SK-N-SH treated with all-trans-retinoic acid at 6 μM for 48 hours (cell line): ENCODE data around the gene LARP4B.

Experiments
- ATAC-seq: fragments of 200-7000 bp; cut with Tn5 transposase; 3 replicates; pipeline ENCODE4 v1.9.1; 2020; ENCODE audit warnings: mild to moderate bottlenecking, moderate library complexity
- ARNTL ChIP-seq: fragments of 450-650 bp; formaldehyde crosslinking; IDR thresholded peaks from 2 replicates; pipeline ENCODE4 v1.5.0; 2020; ENCODE audit warnings: low read depth, mild to moderate bottlenecking, moderate library complexity, borderline replicate concordance
- BACH2 ChIP-seq: fragments of 250-450 bp; sonication (Bioruptor Pico); IDR thresholded peaks from 2 replicates; pipeline ENCODE4 v1.9.0; 2021; ENCODE audit warnings: mild to moderate bottlenecking, borderline replicate concordance
- CSDC2 ChIP-seq: fragments of 250-450 bp; sonication (Bioruptor Pico); IDR thresholded peaks from 2 replicates; pipeline ENCODE4 v1.5.0; 2020; ENCODE audit warnings: mild to moderate bottlenecking, moderate library complexity
- GLIS3 ChIP-seq: fragments of 250-450 bp; sonication (Bioruptor Pico); IDR thresholded peaks from 2 replicates; pipeline ENCODE4 v1.5.0; 2020; ENCODE audit warnings: mild to moderate bottlenecking, moderate library complexity
- OSR1 ChIP-seq: fragments of 250-450 bp; sonication (Bioruptor Pico); IDR thresholded peaks from 2 replicates; pipeline ENCODE4 v1.8.0; 2022; ENCODE audit warnings: moderate library complexity, mild to moderate bottlenecking, inconsistent platforms
- PPARA ChIP-seq: fragments of 250-450 bp; sonication (Bioruptor Pico); IDR thresholded peaks from 2 replicates; pipeline ENCODE4 v1.5.0; 2020; ENCODE audit warnings: mild to moderate bottlenecking, borderline replicate concordance
- SNAI2 ChIP-seq: fragments of 250-450 bp; sonication (Bioruptor Pico); IDR thresholded peaks from 2 replicates; pipeline ENCODE4 v1.5.0; 2020; ENCODE audit warnings: mild to moderate bottlenecking, moderate library complexity
- TCF4 ChIP-seq: fragments of 250-450 bp; sonication (Bioruptor Pico); IDR thresholded peaks from 2 replicates; pipeline ENCODE4 v1.8.0; 2021; ENCODE audit warnings: mild to moderate bottlenecking, moderate library complexity, borderline replicate concordance
- TOX ChIP-seq: fragments of 250-450 bp; sonication (Bioruptor Pico); IDR thresholded peaks from 2 replicates; pipeline ENCODE4 v1.8.0; 2021; ENCODE audit warnings: mild to moderate bottlenecking, moderate library complexity, borderline replicate concordance
- ZC3H10 ChIP-seq: fragments of 250-450 bp; sonication (Bioruptor Pico); IDR thresholded peaks from 2 replicates; pipeline ENCODE4 v1.5.1; 2021; ENCODE audit warnings: mild to moderate bottlenecking, moderate library complexity
- ZNF565 ChIP-seq: fragments of 450-650 bp; formaldehyde crosslinking; conservative IDR thresholded peaks from 2 replicates; pipeline ENCODE4 v1.5.0; 2020; ENCODE audit warnings: low read depth, mild to moderate bottlenecking, moderate library complexity
- ZNF70 ChIP-seq: fragments of 450-650 bp; formaldehyde crosslinking; IDR thresholded peaks from 2 replicates; pipeline ENCODE4 v1.5.0; 2020; ENCODE audit warnings: mild to moderate bottlenecking, moderate library complexity
- ZNF8 ChIP-seq: fragments of 450-650 bp; formaldehyde crosslinking; IDR thresholded peaks from 2 replicates; pipeline ENCODE4 v1.5.0; 2020; ENCODE audit warnings: mild to moderate bottlenecking, moderate library complexity
- TF ChIP-seq, protein P1 (sequence below): fragments of 250-450 bp; sonication (Bioruptor Pico); IDR thresholded peaks from 2 replicates; pipeline ENCODE4 v1.5.1; 2020; ENCODE audit warnings: low read depth, mild to moderate bottlenecking, moderate library complexity
- TF ChIP-seq, protein P2 (sequence below): fragments of 250-450 bp; sonication (Bioruptor Pico); IDR thresholded peaks from 2 replicates; pipeline ENCODE4 v1.8.0; 2020; ENCODE audit warnings: mild to moderate bottlenecking, moderate library complexity, borderline replicate concordance
- TF ChIP-seq, protein P3 (sequence below): fragments of 250-450 bp; sonication (Bioruptor Pico); IDR thresholded peaks from 2 replicates; pipeline ENCODE4 v1.5.1; 2021; ENCODE audit warnings: mild to moderate bottlenecking, moderate library complexity
- TF ChIP-seq, protein P4 (sequence below): fragments of 250-450 bp; sonication (Bioruptor Pico); IDR thresholded peaks from 2 replicates; pipeline ENCODE4 v1.8.0; 2021; ENCODE audit warnings: low read depth, mild to moderate bottlenecking, moderate library complexity, borderline replicate concordance
- TF ChIP-seq, protein P5 (sequence below): fragments of 250-450 bp; sonication (Bioruptor Pico); IDR thresholded peaks from 2 replicates; pipeline ENCODE4 v1.5.0; 2020; ENCODE audit warnings: mild to moderate bottlenecking, moderate library complexity

Gene LARP4B

DNA sequence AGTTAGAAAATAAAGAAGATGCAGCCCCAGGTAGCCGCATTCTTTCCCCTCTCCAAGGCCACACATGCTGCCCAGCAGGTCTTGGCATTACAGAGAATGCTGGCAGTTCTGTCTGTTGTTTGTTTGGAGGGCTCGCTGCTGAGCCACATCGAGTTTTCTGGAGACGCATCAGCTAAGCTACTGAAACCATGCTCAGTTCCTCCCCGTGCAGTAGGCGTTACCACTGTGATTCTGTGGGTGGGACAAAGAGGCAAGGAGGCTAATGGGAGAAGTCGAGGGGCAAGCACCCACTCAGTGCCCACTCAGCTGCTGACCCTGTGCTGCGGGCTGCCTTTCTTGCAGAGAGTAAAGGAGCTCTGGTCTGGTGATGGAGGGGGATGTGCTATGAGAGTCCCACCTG, 41.3 kb upstream of the LARP4B start:
- no peak for ATAC-seq
- no peak for TF ChIP-seq OSR1
- TF ChIP-seq ZC3H10 (CRISPR knock-in tag) = no peak
- no peak for TF ChIP-seq CSDC2 (CRISPR knock-in tag)
- TF ChIP-seq, protein P1, sequence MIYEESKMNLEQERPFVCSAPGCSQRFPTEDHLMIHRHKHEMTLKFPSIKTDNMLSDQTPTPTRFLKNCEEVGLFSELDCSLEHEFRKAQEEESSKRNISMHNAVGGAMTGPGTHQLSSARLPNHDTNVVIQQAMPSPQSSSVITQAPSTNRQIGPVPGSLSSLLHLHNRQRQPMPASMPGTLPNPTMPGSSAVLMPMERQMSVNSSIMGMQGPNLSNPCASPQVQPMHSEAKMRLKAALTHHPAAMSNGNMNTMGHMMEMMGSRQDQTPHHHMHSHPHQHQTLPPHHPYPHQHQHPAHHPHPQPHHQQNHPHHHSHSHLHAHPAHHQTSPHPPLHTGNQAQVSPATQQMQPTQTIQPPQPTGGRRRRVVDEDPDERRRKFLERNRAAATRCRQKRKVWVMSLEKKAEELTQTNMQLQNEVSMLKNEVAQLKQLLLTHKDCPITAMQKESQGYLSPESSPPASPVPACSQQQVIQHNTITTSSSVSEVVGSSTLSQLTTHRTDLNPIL = no peak
- TF ChIP-seq SNAI2 (CRISPR knock-in tag) = no peak
- TF ChIP-seq ZNF70 (CRISPR knock-in tag) = no peak
- TF ChIP-seq, protein P2, sequence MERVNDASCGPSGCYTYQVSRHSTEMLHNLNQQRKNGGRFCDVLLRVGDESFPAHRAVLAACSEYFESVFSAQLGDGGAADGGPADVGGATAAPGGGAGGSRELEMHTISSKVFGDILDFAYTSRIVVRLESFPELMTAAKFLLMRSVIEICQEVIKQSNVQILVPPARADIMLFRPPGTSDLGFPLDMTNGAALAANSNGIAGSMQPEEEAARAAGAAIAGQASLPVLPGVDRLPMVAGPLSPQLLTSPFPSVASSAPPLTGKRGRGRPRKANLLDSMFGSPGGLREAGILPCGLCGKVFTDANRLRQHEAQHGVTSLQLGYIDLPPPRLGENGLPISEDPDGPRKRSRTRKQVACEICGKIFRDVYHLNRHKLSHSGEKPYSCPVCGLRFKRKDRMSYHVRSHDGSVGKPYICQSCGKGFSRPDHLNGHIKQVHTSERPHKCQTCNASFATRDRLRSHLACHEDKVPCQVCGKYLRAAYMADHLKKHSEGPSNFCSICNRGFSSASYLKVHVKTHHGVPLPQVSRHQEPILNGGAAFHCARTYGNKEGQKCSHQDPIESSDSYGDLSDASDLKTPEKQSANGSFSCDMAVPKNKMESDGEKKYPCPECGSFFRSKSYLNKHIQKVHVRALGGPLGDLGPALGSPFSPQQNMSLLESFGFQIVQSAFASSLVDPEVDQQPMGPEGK (CRISPR knock-in tag) = no peak
- TF ChIP-seq, protein P3, sequence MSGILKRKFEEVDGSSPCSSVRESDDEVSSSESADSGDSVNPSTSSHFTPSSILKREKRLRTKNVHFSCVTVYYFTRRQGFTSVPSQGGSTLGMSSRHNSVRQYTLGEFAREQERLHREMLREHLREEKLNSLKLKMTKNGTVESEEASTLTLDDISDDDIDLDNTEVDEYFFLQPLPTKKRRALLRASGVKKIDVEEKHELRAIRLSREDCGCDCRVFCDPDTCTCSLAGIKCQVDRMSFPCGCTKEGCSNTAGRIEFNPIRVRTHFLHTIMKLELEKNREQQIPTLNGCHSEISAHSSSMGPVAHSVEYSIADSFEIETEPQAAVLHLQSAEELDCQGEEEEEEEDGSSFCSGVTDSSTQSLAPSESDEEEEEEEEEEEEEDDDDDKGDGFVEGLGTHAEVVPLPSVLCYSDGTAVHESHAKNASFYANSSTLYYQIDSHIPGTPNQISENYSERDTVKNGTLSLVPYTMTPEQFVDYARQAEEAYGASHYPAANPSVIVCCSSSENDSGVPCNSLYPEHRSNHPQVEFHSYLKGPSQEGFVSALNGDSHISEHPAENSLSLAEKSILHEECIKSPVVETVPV (CRISPR knock-in tag) = no peak
- TF ChIP-seq, protein P4, sequence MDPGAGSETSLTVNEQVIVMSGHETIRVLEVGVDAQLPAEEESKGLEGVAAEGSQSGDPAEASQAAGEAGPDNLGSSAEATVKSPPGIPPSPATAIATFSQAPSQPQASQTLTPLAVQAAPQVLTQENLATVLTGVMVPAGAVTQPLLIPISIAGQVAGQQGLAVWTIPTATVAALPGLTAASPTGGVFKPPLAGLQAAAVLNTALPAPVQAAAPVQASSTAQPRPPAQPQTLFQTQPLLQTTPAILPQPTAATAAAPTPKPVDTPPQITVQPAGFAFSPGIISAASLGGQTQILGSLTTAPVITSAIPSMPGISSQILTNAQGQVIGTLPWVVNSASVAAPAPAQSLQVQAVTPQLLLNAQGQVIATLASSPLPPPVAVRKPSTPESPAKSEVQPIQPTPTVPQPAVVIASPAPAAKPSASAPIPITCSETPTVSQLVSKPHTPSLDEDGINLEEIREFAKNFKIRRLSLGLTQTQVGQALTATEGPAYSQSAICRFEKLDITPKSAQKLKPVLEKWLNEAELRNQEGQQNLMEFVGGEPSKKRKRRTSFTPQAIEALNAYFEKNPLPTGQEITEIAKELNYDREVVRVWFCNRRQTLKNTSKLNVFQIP = no peak
- TF ChIP-seq PPARA (CRISPR knock-in tag) = no peak
- no peak for TF ChIP-seq ZNF8 (CRISPR knock-in tag)
- no peak for TF ChIP-seq GLIS3
- TF ChIP-seq TCF4 (CRISPR knock-in tag) = no peak
- TF ChIP-seq ARNTL (CRISPR knock-in tag) = no peak
- TF ChIP-seq ZNF565 = no peak
- no peak for TF ChIP-seq BACH2 (CRISPR knock-in tag)
- TF ChIP-seq, protein P5, sequence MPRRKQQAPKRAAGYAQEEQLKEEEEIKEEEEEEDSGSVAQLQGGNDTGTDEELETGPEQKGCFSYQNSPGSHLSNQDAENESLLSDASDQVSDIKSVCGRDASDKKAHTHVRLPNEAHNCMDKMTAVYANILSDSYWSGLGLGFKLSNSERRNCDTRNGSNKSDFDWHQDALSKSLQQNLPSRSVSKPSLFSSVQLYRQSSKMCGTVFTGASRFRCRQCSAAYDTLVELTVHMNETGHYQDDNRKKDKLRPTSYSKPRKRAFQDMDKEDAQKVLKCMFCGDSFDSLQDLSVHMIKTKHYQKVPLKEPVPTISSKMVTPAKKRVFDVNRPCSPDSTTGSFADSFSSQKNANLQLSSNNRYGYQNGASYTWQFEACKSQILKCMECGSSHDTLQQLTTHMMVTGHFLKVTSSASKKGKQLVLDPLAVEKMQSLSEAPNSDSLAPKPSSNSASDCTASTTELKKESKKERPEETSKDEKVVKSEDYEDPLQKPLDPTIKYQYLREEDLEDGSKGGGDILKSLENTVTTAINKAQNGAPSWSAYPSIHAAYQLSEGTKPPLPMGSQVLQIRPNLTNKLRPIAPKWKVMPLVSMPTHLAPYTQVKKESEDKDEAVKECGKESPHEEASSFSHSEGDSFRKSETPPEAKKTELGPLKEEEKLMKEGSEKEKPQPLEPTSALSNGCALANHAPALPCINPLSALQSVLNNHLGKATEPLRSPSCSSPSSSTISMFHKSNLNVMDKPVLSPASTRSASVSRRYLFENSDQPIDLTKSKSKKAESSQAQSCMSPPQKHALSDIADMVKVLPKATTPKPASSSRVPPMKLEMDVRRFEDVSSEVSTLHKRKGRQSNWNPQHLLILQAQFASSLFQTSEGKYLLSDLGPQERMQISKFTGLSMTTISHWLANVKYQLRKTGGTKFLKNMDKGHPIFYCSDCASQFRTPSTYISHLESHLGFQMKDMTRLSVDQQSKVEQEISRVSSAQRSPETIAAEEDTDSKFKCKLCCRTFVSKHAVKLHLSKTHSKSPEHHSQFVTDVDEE (CRISPR knock-in tag) = no peak

DNA sequence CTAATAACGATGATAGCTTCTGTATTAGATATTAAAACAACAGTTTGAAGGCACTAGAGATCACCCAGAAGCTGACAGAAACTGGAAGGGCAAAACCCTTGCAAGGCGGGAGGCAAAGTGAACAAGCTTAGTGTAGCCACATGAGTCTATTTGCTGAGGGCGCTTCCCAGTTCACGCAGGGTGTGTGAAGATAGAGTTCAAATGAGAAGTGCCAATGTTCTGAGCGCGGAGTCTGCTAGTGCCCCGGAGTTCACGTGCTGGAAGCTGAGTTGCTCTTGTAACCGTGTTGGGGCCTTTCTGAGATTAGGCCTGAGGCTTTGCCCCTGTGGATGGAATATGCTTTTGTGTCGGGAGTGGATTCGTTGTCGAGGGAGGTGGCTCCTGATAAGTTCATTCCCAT, 40.1 kb upstream of the LARP4B start:
- ATAC-seq = no peak; the same call in 2 of the 3 replicates
- no peak for TF ChIP-seq GLIS3
- TF ChIP-seq, protein P4 = no peak

DNA sequence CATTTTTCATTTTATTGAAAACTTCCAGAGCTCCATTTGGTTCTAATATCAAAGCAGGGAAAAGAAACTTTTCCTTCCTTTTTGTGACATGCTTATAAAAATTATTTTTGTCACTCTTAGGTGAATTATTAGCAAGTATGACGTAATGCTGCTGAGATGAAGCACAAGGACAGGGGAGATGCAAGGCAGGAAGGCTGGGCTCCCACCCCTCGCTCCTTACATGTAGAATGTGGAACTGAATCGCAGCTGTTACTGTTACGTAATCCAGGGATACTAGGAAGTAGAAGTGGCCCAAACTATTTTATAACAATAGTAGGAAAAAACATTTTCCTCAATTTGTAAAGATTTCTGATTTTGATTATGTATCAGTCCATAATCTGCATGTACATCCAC, 39.6 kb upstream of the LARP4B start:
- TF ChIP-seq TOX (CRISPR knock-in tag) = no peak
- TF ChIP-seq, protein P5 (CRISPR knock-in tag) = no peak
- TF ChIP-seq, protein P1 = peak; percentile 54; the same call in 1 of the 2 replicates
- TF ChIP-seq, all 23 proteins: peak for 1
- ATAC-seq = peak; percentile 73
